GM21447 (cell line): ENCODE measurements around the gene PLEKHA5.
"Not testable (repeated sequence)": the region's sequence is repeated elsewhere in the genome, so short reads cannot be mapped to it uniquely, and the experiment has no call there.

Source experiments
- ATAC-seq: cut with Tn5 transposase; IDR thresholded peaks from one replicate; pipeline ENCODE4 v1.9.1; 2021; ENCODE audit not compliant: unreplicated experiment

The PLEKHA5 gene

GRCh38 chr12:19398376-19399363 is 269.1 kb downstream of the PLEKHA5 start:
- no peak for ATAC-seq

DNA sequence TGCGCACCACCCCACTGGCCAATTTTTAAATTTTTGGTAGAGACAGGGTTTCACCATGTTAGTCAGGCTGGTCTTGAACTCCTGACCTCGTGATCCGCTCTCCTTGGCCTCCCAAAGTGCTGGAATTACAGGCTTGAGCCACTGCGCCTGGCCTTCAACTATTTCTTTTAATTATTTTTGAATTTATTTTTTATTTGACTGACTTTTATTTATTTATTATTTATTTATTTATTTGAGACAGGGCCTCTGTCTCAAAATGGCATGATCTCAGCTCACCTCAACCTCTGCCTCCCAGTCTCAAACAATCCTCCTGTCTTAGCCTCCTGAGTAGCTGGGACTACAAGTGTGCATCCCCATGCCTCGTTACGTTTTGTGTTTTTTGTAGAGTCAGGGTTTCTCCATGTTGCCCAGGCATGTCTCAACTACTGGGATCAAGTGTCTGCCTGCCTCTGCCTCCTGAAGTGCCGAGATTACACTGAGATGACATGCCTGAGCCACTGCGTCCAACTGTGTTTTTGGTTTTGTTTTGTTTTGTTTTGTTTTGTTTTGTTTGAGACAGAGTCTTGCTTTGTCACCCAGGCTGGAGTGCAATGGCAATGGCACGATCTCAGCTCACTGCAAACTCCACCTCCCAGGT is 271.2 kb downstream of the PLEKHA5 start:
- not testable (repeated sequence) for ATAC-seq

DNA sequence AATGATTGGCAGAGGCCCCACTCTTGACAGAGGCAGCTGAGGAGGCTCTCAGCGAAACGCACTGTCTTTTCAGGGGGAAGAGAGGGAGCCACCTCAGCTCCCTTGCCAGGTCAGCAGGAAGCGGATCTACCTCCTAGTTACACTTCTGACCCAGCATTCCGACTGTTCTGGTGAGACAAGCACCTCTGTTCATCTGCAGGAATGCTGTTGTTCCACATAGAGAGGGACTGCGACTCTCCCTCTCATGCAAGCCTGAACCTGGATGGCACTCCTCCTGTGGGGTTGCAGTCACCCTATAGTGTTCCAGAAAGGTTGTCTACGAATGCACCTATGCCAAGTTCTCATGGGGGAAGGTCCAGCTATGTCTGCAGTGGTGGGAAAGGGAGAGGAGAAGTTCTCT is 272.7 kb downstream of the PLEKHA5 start:
- no peak for ATAC-seq

GRCh38 chr12:19402743-19403431 is 273.4 kb downstream of the PLEKHA5 start:
- no peak for ATAC-seq

DNA sequence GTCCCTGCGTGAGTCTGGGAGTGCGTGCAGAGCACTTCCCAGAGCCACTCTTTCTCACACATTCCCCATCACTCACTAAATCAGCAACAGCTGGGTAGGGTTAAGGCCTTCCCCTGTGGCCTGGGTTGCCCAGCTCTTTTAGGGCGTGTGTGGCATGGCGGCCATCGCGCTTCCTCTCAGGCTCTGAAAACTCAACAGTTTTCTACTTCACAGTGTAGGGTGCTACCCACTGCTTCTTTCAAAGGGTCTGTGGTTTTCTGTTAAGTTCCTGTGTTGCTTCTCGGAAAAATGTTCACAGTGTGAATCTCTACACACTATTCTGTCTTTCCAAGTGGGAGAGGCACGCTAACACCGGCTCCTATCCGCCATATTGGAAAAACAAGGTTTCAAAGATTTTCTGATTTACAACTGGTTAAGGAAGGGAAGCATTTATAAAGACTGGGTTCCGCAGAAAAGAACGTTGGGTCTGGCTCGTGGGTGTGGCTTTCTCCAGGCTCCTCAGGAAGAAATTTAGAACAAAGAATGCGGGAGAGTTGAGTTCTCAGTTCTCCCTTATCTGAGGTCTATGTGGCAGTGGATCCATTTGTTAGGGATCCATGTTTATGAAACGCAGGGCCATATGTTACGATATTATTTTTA is 274.8 kb downstream of the PLEKHA5 start:
- ATAC-seq = no peak

DNA sequence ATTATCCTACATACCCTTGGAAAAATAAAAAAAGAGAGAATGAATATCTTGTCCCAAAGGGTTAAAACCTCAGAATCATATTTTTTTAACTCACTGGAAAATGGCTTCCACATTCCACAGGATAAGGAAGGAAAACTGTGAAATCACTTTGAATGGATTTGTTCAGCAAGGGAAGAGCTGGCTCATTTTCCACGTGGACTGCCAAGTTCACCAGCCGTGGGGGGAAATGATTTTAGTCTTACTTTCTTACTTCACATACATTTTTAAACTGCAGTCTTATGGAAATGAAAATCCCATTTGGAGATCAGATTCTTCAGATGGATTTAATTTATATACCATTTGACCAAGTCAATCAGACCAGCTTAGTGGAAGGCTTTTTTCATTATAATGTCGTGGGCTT is 279.8 kb downstream of the PLEKHA5 start:
- ATAC-seq = no peak

DNA sequence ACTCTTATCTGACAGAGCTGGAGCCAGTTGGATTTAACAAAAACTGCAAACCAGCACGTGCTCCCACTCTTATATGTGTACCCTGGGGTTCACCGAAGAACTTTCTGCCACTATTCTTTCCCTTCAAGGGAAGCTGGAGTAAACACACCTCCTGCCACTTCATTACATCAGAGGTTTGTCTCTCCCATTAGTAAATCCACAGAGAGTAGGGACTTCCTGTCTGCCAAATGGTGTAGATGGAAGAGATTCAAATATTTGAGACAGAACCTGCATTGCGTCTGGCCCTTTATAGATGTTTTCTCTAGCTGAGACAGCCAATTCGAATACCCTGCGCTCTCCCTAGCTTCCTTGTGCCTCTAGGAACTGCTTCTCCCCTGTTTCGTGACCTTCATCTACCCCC is 280.7 kb downstream of the PLEKHA5 start:
- ATAC-seq = no peak

- no peak for ATAC-seq
Measured at GRCh38 chr12:19410629-19411185, 281.2 kb downstream of the PLEKHA5 start.

- no peak for ATAC-seq
Measured at GRCh38 chr12:19411234-19412204, 282.0 kb downstream of the PLEKHA5 start.

DNA sequence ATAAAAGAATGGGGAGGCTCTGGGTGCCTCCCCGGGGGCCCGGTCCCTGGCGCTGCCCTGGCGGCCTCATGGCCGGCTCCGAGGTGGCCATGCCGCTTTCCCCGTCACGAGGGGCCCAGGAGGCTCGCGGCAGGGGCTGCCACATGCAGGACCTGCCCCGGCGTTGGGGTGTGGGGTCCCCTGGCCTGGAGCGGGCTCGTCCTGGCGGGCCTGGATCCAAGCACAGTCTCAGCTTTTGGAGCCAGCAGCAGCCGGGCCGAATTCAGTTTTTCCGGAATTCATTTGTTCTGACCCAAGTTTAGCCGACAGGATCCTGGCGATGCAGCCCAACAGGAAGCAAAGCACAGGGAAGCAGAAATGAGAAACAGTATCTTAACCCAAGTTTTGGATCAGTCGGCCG is 283.3 kb downstream of the PLEKHA5 start:
- ATAC-seq = no peak

- ATAC-seq = not testable (repeated sequence)
Measured at GRCh38 chr12:19413582-19413981, 284.0 kb downstream of the PLEKHA5 start.

DNA sequence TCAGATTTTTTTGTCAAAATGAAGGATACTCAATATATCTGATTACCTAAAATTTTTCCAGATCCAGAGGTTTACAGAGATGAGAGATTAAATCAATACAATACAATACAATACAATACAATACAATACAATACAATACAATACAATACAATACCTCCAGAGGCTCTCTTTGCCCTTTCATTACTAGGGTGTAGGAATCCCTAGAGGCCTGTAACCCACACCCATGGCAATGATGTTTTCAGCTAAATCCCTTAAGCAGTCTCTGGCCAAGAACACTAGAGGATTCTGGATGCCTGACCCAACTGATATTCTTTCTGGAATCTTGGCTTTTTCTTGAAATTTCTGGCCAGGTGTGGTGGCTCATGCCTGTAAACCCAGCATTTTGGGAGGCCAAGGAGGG is 286.0 kb downstream of the PLEKHA5 start:
- no peak for ATAC-seq

DNA sequence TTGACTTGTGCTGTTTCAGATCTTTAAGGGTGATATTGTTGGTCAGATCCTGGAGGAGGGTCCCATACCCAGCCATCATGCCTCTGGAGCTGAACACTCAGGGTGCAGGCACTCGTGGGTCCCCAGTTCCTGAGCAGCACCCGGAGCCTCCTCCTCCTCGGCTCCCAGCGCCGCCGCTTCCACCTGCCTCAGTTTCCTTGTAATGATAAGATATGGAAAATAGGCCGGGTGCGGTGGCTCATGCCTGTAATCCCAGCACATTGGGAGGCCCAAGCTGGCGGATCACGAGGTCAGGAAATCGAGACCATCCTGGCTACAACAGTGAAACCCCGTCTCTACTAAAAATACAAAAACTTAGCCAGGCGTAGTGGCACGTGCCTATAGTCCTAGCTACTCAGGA is 289.6 kb downstream of the PLEKHA5 start:
- ATAC-seq = no peak

- no peak for ATAC-seq
Measured at GRCh38 chr12:19421503-19422282, 292.2 kb downstream of the PLEKHA5 start.

DNA sequence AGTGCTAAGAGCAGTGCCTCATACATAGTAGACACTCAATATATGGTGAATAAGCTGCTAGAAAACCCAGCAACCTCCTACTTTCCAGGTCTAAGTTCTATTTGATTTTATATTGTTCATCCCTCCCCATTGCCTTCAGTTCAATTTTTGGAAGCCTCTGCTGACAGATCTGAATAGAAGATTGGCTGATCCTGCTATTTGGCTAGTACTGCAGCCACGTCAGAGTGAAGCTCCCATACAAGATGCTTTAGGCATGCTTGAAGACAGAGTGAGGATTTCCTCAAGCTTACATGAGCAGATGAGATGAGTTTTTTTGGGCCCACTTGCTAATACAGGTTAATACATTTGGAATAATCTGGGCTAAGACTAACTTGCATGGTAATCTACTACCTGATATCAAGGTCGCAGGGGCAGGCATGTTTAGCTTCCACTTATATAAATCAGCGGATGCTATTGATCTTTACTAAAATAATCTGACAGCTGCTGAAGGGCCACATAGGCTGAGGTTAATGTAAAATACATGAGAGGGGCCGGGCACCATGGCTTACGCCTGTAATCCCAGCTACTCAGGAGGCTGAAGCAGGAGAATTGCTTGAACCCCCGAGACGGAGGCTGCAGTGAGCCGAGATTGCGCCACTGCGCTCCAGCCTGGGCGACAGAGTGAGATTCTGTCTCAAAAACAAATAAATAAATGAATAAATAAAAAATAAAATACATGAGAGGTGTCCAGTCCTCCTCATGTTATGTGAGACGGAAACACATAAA is 293.8 kb downstream of the PLEKHA5 start:
- ATAC-seq = no peak
